DMS53 treated with DMSO at 0.1 percent for 48 hours (cell line): ENCODE results near the gene PRPF6.

Source experiments
- DNase-seq: peaks from one replicate; lab custom pipeline; 2025; ENCODE audit not compliant: unreplicated experiment; lab: John Stamatoyannopoulos, UW

The PRPF6 gene

GRCh38 chr20:64058536-64058935, 77.6 kb downstream of the PRPF6 start:
- DNase-seq, result no peak

GRCh38 chr20:64062276-64062595, 81.3 kb downstream of the PRPF6 start:
- DNase-seq, result no peak

- DNase-seq, result peak; percentile 82
Measured at GRCh38 chr20:64062596-64063388, 81.9 kb downstream of the PRPF6 start, which contains the start of gene TCEA2. Gene TCEA2 (plus strand): TSS chr20:64063198. CDS start chr20:64063313, 115 bp downstream.

- no peak for DNase-seq
Measured at GRCh38 chr20:64063389-64064144, 82.6 kb downstream of the PRPF6 start.

GRCh38 chr20:64064145-64064698, 83.3 kb downstream of the PRPF6 start:
- no peak for DNase-seq

GRCh38 chr20:64065062-64065973, 84.4 kb downstream of the PRPF6 start:
- DNase-seq, result no peak

- no peak for DNase-seq
Measured at GRCh38 chr20:64065974-64066343, 85.0 kb downstream of the PRPF6 start.

- no peak for DNase-seq
Measured at GRCh38 chr20:64067005-64067632, 86.2 kb downstream of the PRPF6 start.

- no peak for DNase-seq
Measured at GRCh38 chr20:64067733-64068307, 86.9 kb downstream of the PRPF6 start.

- DNase-seq, result no peak
Measured at GRCh38 chr20:64068386-64069208, 87.7 kb downstream of the PRPF6 start.

- DNase-seq, result no peak
Measured at GRCh38 chr20:64069209-64069613, 88.3 kb downstream of the PRPF6 start.

GRCh38 chr20:64069614-64070243, 88.8 kb downstream of the PRPF6 start:
- DNase-seq, result no peak

- DNase-seq, result no peak
Measured at GRCh38 chr20:64070244-64070993, 89.5 kb downstream of the PRPF6 start.

GRCh38 chr20:64071341-64072332, 90.7 kb downstream of the PRPF6 start:
- DNase-seq, result no peak

- DNase-seq, result no peak
Measured at GRCh38 chr20:64072498-64073063, 91.6 kb downstream of the PRPF6 start.

- no peak for DNase-seq
Measured at GRCh38 chr20:64073476-64074183, 92.7 kb downstream of the PRPF6 start.
